Sigmoid colon (tissue), 4 donors: ENCODE measurements around the gene ARHGEF6.

Source experiments
- EP300 ChIP-seq, 4 donors: sonication (generic); formaldehyde crosslinking; IDR thresholded peaks; one replicate each; pipeline ENCODE4 v1.6.1; 2017; ENCODE audit warnings: antibody characterized with exemption in 4 of 4
- POLR2A ChIP-seq, 2 donors: fragments of 450-650 bp; IDR thresholded peaks; one replicate each; pipeline ENCODE4 v1.6.1; 2016; ENCODE audit warnings: antibody characterized with exemption in 2 of 2, mild to moderate bottlenecking in 2 of 2, moderate library complexity in 2 of 2
- TF ChIP-seq, protein P1 (sequence below), 4 experiments: fragments of 450-650 bp in 3 of 4; fragments of 200-600 bp in 1 of 4; IDR thresholded peaks; one replicate each; pipeline ENCODE4 v1.5.1; 2016 to 2019; ENCODE audit warnings: antibody characterized with exemption in 4 of 4, mild to moderate bottlenecking in 3 of 4, moderate library complexity in 2 of 4

DNA sequence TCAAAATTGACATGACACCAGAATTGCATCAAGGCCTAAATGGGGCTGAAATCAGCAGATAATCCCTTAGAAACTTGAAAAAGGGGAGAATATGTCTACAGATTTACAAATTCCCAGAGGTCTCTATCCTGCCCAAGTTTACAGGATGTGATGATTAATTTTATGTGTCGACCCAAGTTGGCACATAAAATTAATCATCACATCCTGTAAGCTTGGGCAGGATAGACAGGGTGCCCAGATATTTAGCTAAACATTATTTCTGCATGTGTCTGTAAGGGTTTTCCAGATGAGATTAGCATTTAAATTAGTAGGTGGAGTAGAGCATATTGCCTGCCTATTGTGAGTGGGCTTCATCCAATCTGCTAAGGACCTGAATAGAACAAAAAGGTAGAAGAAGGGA lies 52.3 kb downstream of the ARHGEF6 start:
- TF ChIP-seq, protein P1, sequence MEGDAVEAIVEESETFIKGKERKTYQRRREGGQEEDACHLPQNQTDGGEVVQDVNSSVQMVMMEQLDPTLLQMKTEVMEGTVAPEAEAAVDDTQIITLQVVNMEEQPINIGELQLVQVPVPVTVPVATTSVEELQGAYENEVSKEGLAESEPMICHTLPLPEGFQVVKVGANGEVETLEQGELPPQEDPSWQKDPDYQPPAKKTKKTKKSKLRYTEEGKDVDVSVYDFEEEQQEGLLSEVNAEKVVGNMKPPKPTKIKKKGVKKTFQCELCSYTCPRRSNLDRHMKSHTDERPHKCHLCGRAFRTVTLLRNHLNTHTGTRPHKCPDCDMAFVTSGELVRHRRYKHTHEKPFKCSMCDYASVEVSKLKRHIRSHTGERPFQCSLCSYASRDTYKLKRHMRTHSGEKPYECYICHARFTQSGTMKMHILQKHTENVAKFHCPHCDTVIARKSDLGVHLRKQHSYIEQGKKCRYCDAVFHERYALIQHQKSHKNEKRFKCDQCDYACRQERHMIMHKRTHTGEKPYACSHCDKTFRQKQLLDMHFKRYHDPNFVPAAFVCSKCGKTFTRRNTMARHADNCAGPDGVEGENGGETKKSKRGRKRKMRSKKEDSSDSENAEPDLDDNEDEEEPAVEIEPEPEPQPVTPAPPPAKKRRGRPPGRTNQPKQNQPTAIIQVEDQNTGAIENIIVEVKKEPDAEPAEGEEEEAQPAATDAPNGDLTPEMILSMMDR (IDR thresholded peaks at IDR 0.05), result no peak
- TF ChIP-seq EP300 (IDR thresholded peaks at IDR 0.05) (no peak), POLR2A (IDR thresholded peaks at IDR 0.05) (no peak)
